OCI-LY1 (cell line): Measurements from ENCODE around the gene TMIGD3.

Experiments used
- H2AFZ ChIP-seq: fragments of 200-600 bp; sonication (generic), shearing (Covaris generic); 2 replicates; pipeline ENCODE4 v1.6.0; 2014; ENCODE audit warnings: antibody characterized with exemption, mild to moderate bottlenecking, low read length
- H3F3A ChIP-seq: fragments of 200-600 bp; sonication (generic), shearing (Covaris generic); 2 replicates; pipeline ENCODE4 v1.6.0; 2014; ENCODE audit warnings: mild to moderate bottlenecking, antibody characterized with exemption, low read length, moderate library complexity; ENCODE audit not compliant: insufficient read depth
- H3K27ac ChIP-seq: fragments of 200-600 bp; sonication (generic); 2 replicates; pipeline ENCODE4 v1.5.1; 2014; ENCODE audit warnings: low read length, mixed run types, mild to moderate bottlenecking, low read depth; ENCODE audit not compliant: poor library complexity, severe bottlenecking
- H3K27me3 ChIP-seq: fragments of 200-600 bp; sonication (generic); 2 replicates; pipeline ENCODE4 v1.6.0; 2014; ENCODE audit warnings: antibody characterized with exemption, mild to moderate bottlenecking, low read length, moderate library complexity; ENCODE audit not compliant: insufficient read depth
- H3K36me3 ChIP-seq: fragments of 200-600 bp; sonication (generic); 2 replicates; pipeline ENCODE4 v1.6.1; 2014; ENCODE audit warnings: mild to moderate bottlenecking, antibody characterized with exemption, low read length, moderate library complexity, mixed read lengths; ENCODE audit not compliant: insufficient read depth
- H3K4me1 ChIP-seq: fragments of 200-600 bp; sonication (generic); 2 replicates; pipeline ENCODE4 v1.5.1; 2014; ENCODE audit warnings: mild to moderate bottlenecking, low read length, moderate library complexity; ENCODE audit not compliant: insufficient read depth, severe bottlenecking
- H3K4me2 ChIP-seq: fragments of 200-600 bp; sonication (generic), shearing (Covaris generic); 2 replicates; pipeline ENCODE4 v1.6.1; 2014; ENCODE audit warnings: low read length
- H3K4me3 ChIP-seq: fragments of 200-600 bp; sonication (generic); 2 replicates; pipeline ENCODE4 v1.5.1; 2014; ENCODE audit warnings: low read length, low read depth, mild to moderate bottlenecking, mixed read lengths; ENCODE audit not compliant: poor library complexity, severe bottlenecking
- H3K79me2 ChIP-seq: fragments of 200-600 bp; shearing (Covaris generic); 2 replicates; pipeline ENCODE4 v1.6.1; 2016; ENCODE audit warnings: mixed run types, low read length, mixed read lengths; ENCODE audit not compliant: insufficient read depth
- H3K9ac ChIP-seq: fragments of 200-600 bp; sonication (generic), shearing (Covaris generic); 2 replicates; pipeline ENCODE4 v1.6.1; 2014; ENCODE audit warnings: mild to moderate bottlenecking, low read length, mixed read lengths
- H3K9me2 ChIP-seq: fragments of 200-600 bp; sonication (generic), shearing (Covaris generic); 2 replicates; pipeline ENCODE4 v1.6.1; 2014; ENCODE audit warnings: low read depth, mild to moderate bottlenecking, low read length, mixed read lengths
- H3K9me3 ChIP-seq: fragments of 200-600 bp; shearing (Covaris generic); 2 replicates; pipeline ENCODE4 v1.6.1; 2014; ENCODE audit warnings: low read length, mixed read lengths
- H4K20me1 ChIP-seq: fragments of 200-600 bp; sonication (generic), shearing (Covaris generic); 2 replicates; pipeline ENCODE4 v1.6.0; 2016; ENCODE audit warnings: mild to moderate bottlenecking, low read length; ENCODE audit not compliant: insufficient read depth
- CTCF ChIP-seq: fragments of 200-600 bp; sonication (generic), shearing (Covaris generic); IDR thresholded peaks from 2 replicates; pipeline ENCODE4 v1.5.1; 2017; ENCODE audit warnings: mild to moderate bottlenecking, antibody characterized with exemption, low read length, moderate library complexity, mixed read lengths
- EZH2 ChIP-seq: fragments of 200-600 bp; sonication (generic), shearing (Covaris generic); IDR thresholded peaks from 2 replicates; pipeline ENCODE4 v1.8.0; 2017; ENCODE audit warnings: borderline replicate concordance, mixed run types, mild to moderate bottlenecking, antibody characterized with exemption, low read length, moderate library complexity, mixed read lengths

The TMIGD3 gene

GRCh38 chr1:111471538-111471937 is 31.9 kb downstream of the TMIGD3 start:
- peak overlapping the region; percentile 59 for H3K4me2 ChIP-seq
- H3K9ac ChIP-seq = peak overlapping the region; percentile 2; the same call in 1 of the 2 replicates
- H3K27ac ChIP-seq = peak overlapping the region; percentile 72
- no peak overlapping the region for H3K4me3 ChIP-seq
- peaks cover 31% of the 10 kb centered on the region for H3K4me1 ChIP-seq
- TF ChIP-seq EZH2 (no peak), CTCF (no peak)
- no peak overlapping the region for H2AFZ ChIP-seq
- no peaks in the 10 kb centered on the region for H4K20me1 ChIP-seq
- H3K79me2 ChIP-seq = no peaks in the 10 kb centered on the region
- no peaks in the 10 kb centered on the region for H3F3A ChIP-seq
- H3K9me3 ChIP-seq = no peaks in the 10 kb centered on the region
- no peaks in the 10 kb centered on the region for H3K9me2 ChIP-seq
- H3K27me3 ChIP-seq = no peaks in the 10 kb centered on the region
- H3K36me3 ChIP-seq = peaks cover 26% of the 10 kb centered on the region

GRCh38 chr1:111471012-111471411 is 32.4 kb downstream of the TMIGD3 start:
- no peaks in the 10 kb centered on the region for H4K20me1 ChIP-seq
- peaks cover 26% of the 10 kb centered on the region for H3K36me3 ChIP-seq
- H3K27ac ChIP-seq = peak overlapping the region; percentile 72
- H3K9me2 ChIP-seq = no peaks in the 10 kb centered on the region
- TF ChIP-seq CTCF (no peak), EZH2 (no peak)
- no peaks in the 10 kb centered on the region for H3K79me2 ChIP-seq
- peak overlapping the region; percentile 59 for H3K4me2 ChIP-seq
- H3K9me3 ChIP-seq = no peaks in the 10 kb centered on the region
- no peaks in the 10 kb centered on the region for H3K27me3 ChIP-seq
- H3K4me3 ChIP-seq = peak overlapping the region; percentile 31
- peak overlapping the region; percentile 26; the same call in 1 of the 2 replicates for H3K9ac ChIP-seq
- H2AFZ ChIP-seq = peak overlapping the region; percentile 67
- peaks cover 25% of the 10 kb centered on the region for H3K4me1 ChIP-seq
- H3F3A ChIP-seq = no peaks in the 10 kb centered on the region

- no peaks in the 10 kb centered on the region for H3K9me2 ChIP-seq
- no peak for TF ChIP-seq EZH2
- no peak for TF ChIP-seq CTCF
- H3K27ac ChIP-seq = peak overlapping the region; percentile 72
- peak overlapping the region; percentile 67 for H2AFZ ChIP-seq
- H3F3A ChIP-seq = no peaks in the 10 kb centered on the region
- peak overlapping the region; percentile 31 for H3K4me3 ChIP-seq
- H3K4me1 ChIP-seq = peaks cover 23% of the 10 kb centered on the region
- H3K9ac ChIP-seq = peak overlapping the region; percentile 26; the same call in 1 of the 2 replicates
- no peaks in the 10 kb centered on the region for H3K9me3 ChIP-seq
- peak overlapping the region; percentile 59 for H3K4me2 ChIP-seq
- no peaks in the 10 kb centered on the region for H4K20me1 ChIP-seq
- H3K36me3 ChIP-seq = peaks cover 27% of the 10 kb centered on the region
- no peaks in the 10 kb centered on the region for H3K79me2 ChIP-seq
- no peaks in the 10 kb centered on the region for H3K27me3 ChIP-seq
Measured at GRCh38 chr1:111470596-111470995, 32.8 kb downstream of the TMIGD3 start.
